ENCODE data around the gene RELT.

- no peak for TF ChIP-seq CTCF (conservative IDR thresholded peaks at IDR 0.05; ENCODE audit: low read depth, low read length)
- no peak for TF ChIP-seq EZH2phosphoT487 (IDR thresholded peaks at IDR 0.05; ENCODE audit: borderline replicate concordance, low read length)
- TF ChIP-seq EZH2 (IDR thresholded peaks at IDR 0.05; ENCODE audit: low read length, unreplicated experiment): no peak
These were observed 36.1 kb downstream of the RELT start for GRCh38 chr11:73412308-73412707.

Measured in PC-3 (cell line).